Measurements from ENCODE around the gene DENND1A.

DENND1A gene

DNA sequence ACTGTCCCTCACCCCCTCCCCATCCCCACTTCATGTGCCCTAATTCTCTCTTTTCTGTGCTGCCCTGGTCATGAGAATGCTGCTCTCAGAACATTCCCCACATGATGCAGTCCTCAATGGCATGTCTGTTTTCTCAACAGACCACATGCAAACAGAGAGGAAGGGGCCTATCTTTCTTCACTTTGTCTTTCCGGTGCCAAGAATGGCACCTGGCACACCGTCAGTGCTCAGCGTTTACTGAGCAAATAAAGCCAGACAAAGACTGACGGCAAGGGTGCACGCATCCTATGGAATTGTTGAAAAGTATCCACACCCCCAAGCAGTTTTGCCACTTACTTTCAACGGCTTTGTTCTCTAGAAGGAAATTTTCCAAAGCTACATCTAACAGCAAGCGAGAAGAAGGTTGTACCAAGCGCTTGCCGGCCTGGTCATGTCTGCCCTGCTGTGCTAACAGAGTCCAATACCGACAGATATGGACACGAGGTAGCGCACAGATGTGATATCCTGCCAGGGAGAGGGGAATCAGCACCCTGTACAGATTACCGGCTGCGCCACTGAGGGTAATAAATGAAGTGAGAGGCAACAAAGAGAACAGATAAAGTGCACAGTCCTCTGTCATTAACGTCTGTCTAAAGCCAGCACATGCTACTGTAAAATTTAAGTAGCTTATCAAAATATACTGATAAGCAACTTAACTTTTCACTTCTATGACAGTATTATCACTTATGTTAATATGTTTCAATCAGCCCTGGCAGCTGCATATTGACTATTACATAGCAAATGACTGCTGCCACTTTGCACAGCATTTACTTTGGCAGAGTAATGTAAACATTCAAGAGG is 251.7 kb downstream of the DENND1A start:
- DNase-seq: no peak

DNA sequence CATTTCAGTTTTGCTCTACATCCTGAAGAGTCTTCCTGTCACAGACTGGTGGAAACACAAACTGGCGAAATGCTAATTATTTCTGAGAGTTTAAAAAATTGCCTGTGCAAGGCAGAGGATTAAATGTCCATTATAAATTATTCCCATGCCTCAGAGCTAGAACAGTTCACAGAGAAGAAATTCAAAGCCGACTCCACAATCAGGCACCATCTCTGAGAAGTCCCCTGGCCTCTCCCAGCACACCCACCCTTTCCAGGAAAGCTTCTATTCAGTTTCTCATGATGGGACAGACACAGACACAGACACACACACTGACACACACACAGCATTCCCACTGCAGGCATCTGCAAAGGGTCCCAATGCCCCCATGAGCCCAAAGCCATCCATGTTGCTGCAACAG is 253.1 kb downstream of the DENND1A start:
- DNase-seq: no peak

GRCh38 chr9:123669346-123669745 is 260.6 kb downstream of the DENND1A start:
- no peak for DNase-seq

GRCh38 chr9:123663529-123663928 is 266.4 kb downstream of the DENND1A start:
- DNase-seq: no peak

GRCh38 chr9:123662057-123662776 is 267.7 kb downstream of the DENND1A start:
- no peak for DNase-seq

GRCh38 chr9:123660691-123661466 is 269.0 kb downstream of the DENND1A start:
- no peak for DNase-seq

DNA sequence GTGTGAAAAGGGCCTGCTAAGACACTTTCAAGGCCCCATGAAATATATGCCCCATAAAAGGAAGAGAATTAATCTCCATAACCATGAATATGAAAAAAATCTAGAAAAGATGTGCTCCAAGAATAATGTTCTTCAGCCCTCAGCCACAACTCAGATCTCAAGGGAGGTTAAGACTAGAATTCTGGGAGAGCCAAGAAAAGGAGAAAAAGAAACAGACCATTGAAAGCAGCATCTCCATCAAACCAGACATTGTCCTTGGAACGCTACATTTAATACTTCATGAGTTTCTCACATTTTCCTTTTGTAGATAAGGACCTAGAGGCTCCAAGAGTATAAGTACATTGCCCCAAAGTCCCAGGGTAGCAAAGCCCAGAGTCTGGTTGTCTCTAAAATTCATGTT is 270.6 kb downstream of the DENND1A start:
- DNase-seq: no peak

- DNase-seq: peak in 1 of 2 experiments; percentile 9
Observed at GRCh38 chr9:123658792-123659191, 271.1 kb downstream of the DENND1A start.

GRCh38 chr9:123657941-123658340 is 272.0 kb downstream of the DENND1A start:
- DNase-seq: no peak

DNA sequence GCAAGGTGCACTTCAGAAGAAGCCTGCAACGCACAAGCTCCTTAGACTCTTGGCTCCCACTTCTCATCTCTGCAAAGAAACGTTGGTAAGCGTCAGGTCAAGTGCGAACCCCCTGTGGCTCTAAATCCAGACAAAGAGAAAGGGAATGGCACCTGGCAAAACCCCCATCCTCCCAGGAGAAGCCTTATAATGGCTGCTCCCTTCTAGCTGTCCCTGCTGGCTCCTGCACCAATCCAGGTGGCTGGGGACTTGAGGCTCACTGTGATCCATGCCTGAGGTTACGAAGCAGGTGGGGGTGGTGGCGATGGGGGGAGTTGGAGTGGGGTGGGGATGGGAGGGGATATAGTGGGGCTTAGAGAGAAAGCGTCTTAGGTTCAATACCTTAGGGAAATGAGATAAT is 272.8 kb downstream of the DENND1A start:
- DNase-seq: no peak

- no peak for DNase-seq
Observed at GRCh38 chr9:123656565-123656964, 273.4 kb downstream of the DENND1A start.

GRCh38 chr9:123655681-123656423 is 274.1 kb downstream of the DENND1A start:
- no peak for DNase-seq

DNA sequence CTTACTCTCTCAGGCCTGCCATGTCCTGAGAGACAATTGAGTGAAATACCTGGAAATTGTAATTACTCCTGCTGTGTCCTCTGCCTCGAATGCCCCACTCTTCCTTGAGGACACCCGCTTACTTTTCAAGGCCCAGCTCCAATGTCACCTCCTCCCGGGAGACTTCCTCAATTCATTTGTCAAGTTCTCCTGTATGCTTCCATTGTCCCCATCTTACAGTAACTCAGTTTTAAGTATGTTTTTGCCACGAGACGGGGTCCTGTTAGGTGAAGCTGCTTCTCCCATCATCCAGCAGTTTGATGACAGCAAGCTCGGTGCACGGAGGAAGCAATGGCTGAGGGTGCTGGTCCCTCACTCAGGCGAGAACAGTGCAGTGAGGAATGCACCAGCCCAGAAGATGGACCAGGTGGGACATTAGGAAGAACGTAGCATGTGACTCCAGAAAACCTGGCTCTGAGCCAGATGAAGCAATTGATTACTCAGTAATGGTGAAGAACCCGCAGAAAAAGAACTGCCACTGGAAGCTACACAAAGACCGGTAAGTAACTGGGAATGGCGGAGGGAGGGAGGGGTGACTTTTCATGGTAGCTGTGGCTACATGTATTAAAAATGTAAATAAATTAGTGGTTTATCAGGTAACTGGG is 274.8 kb downstream of the DENND1A start:
- no peak for DNase-seq

DNA sequence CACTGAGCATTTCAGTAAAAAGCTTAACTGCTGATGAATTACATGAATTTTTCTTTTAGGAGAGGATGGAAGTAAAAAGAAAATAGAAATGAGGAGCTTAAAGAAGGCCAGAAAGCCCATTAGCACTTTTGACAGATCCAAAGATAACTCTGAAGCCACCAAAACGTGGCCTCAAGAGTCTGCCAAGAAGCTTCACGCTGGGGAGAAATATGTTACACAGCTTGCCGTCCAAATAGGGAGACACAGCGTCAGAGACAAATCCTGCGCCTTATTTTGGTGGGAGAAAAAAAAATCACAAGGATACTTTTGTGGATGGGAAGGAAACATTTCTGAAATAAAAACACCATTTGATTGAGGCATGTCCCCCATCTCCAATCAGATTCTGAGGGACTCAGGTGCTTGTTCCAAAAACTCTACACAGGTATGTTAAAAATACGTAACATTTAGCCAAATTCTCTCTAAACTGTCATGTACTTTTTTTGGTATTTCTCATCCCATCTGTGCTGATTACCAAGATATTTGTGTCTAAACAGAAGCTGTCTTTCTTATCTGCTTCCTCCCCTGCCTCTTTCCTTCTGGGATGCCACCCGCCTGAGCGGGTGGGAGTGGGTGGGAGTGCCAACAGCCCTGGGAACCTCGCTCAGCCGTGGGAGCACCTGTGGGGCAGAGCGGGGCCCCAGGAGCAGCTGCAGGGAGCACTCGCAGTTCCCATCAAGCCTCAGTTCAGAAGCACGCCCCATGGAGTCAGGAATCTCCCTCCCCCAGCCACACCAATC is 275.5 kb downstream of the DENND1A start:
- DNase-seq: no peak

DNA sequence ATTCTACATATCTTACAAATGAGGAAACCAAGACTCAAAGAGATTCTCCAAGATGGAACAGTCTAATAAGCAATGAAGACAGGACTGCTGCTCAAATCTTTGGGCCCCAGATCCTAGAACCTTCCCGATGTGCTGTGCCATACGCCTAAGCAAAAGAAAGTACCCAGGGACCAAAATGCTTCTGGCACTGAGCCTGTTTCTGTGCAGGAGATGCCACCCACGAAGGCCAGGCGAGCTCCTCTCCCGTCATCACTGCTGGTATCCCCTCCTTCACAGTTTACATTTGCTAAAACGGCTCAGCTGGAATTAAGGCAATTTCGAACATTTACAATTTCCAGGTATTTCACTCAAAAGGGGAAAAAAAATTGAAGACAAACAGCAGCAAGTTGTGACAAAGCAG is 277.5 kb downstream of the DENND1A start:
- DNase-seq: no peak

GRCh38 chr9:123651871-123652270 is 278.1 kb downstream of the DENND1A start:
- no peak for DNase-seq

- no peak for DNase-seq
Observed at GRCh38 chr9:123651273-123651672, 278.7 kb downstream of the DENND1A start.

DNA sequence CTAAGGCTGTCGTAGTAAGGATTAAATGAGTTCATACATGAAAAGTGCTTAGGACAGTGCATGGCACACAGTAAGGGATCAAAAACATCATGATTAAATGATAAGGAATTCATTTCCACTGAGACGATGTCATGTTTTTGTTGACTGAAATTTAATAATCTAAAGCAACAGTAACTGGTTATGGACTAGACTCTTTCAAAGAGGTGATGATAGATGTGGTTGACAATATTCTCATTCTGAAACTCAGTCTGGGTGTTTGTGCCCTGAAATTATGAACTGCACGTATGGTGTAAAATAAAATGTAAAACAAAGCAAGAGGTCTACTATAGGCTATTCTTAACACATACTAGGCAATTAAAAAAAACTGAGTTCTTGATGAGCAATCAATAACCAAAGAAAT is 280.0 kb downstream of the DENND1A start:
- no peak for DNase-seq

GRCh38 chr9:123647145-123647544 is 282.8 kb downstream of the DENND1A start:
- DNase-seq: no peak

- DNase-seq: no peak
Observed at GRCh38 chr9:123645762-123646161, 284.2 kb downstream of the DENND1A start.

DNA sequence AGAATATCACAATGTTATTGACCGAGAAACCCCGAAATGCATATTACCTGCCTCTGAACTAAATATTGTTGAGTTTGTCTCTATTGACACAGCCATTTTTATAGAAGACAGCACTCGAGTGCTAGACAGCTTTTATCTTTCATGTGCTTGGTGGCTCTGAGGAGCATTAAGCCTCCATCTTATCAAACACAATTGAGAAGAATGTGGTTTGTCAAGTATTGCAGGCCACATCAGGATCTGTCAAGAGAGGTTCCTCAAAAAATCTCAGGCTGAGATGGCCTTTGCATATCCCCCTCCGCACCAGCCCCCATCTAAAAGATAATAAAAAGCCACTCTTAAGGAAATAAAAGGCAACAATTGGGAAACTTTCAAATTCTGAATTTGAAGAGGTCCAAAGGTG is 284.8 kb downstream of the DENND1A start:
- no peak for DNase-seq

All from AML-193 (cell line).